Stimulated activated CD8-positive, alpha-beta memory T cell treated with anti-CD3 and anti-CD28 coated beads, Interleukin-4, amount 100 ng/mL, for 4 hours (primary cell): ENCODE measurements around the gene VTI1B.
"Not testable (repeated sequence)": the region's sequence is repeated elsewhere in the genome, so short reads cannot be mapped to it uniquely, and the experiment has no call there.

Experiments used
- DNase-seq, 2 donors: peaks; one replicate each; pipeline ENCODE4 v3.0.0-alpha.2; 2020; ENCODE audit warnings: low read depth in 2 of 2, low spot score in 1 of 2

VTI1B gene

DNA sequence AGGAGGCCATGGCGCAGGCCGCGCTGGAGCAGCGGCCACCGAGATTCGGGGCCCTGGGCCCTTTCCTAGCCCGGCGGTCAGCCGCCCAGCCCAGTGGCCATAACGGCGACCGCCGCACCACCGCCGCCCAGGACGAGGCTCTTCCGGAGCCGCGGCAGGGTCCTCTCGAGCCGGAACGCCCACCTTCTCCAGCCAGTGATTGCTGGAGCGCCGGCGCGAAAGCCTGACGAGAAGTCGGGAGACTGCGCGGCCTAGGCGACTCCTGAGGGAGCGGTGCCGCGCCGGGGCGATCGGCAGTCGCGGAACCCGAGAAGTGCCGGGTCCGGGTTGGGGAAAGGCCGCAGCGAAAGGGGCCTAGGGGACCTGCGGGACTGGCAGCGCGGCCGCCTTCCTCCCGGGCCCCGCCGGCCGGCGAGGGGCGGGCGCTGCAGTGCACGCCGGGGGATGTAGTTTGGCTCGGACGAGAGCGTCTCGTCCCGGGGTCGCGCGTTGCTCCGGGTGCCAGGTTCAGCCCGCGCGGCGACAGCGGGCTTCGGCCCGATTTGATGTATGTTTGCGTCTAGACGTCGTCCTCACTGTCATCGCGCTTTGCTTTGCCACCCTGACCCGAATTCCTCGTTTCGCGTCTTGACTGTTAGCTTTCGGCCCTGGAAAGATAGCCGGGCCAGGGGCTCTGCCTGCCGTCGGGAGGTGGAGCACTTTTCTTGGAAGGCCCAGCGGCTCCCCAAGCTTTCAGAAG, at the start of gene VTI1B:
TSS of gene VTI1B (minus strand) at position 153 of the 739 bp plus-strand sequence. CDS start at position 10, 143 bp downstream.
- peak; percentile 36 to 61 for DNase-seq

DNA sequence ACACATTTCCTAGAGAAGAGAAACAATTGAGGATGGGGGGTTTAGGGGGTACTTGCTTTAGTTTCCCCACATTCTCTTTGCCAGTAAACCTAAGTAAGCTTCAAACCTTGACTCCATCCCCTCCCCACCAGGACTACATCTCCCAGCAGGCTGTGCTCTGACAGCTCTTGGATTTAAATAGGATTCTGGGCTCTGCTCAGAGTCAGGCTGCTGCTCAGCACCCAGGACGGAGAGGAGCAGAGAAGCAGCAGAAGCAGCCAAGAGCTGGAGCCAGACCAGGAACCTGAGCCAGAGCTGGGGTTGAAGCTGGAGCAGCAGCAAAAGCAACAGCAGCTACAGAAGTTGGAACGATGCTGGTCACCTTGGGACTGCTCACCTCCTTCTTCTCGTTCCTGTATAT, 47.9 kb upstream of the VTI1B start:
- no peak for DNase-seq

DNA sequence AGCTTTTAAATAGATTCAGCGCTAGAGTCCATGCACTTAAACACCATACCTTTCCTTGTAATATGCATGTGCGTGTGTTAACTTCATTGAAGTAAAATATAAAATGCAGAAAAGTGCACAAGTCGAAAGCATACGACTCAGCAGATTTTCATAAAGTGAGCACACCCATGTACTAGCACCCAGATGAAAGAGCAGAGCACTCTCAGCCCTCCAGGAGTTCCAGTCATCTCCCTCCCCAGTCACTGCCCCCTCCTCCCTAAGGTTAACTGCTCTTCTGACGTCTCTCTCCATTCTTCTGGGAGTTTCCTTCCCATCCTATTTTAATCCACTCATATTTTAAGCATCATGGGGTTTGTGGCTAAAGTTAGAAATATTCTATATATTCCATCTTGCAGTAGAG, 47.4 kb upstream of the VTI1B start:
- DNase-seq, result no peak

DNA sequence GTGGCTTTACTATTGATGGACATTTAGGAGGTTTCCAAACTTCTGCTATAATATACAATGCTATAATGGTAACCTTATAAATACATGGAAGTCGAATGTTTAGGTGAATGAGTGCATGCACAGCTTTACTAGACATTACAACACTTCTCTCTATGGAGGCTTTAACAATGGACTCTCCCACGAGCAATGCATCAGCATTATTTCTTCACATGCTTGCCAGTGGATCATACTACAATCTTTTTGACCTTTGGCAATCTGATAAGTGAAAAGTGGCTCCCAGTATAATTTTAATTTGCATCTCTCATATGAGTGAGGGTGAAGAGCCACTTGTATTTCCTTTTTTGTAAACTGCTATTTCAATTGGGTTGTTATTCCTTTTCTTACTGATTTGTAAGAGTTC, 45.4 kb upstream of the VTI1B start:
- DNase-seq, result no peak

GRCh38 chr14:67719385-67719784, 45.0 kb upstream of the VTI1B start:
- DNase-seq, result not testable (repeated sequence)

GRCh38 chr14:67718265-67718664, 43.8 kb upstream of the VTI1B start:
- DNase-seq, result no peak

GRCh38 chr14:67717048-67717447, 42.6 kb upstream of the VTI1B start:
- DNase-seq, result no peak

GRCh38 chr14:67710209-67710608, 35.8 kb upstream of the VTI1B start:
- DNase-seq, result no peak

- DNase-seq, result not testable (repeated sequence)
These were observed 35.4 kb upstream of the VTI1B start for GRCh38 chr14:67709796-67710195.

GRCh38 chr14:67709346-67709745, 34.9 kb upstream of the VTI1B start:
- not testable (repeated sequence) for DNase-seq

- no peak for DNase-seq
These were observed 30.8 kb upstream of the VTI1B start for GRCh38 chr14:67705211-67705610.

- no peak for DNase-seq
These were observed 30.2 kb upstream of the VTI1B start for GRCh38 chr14:67704484-67705089.

DNA sequence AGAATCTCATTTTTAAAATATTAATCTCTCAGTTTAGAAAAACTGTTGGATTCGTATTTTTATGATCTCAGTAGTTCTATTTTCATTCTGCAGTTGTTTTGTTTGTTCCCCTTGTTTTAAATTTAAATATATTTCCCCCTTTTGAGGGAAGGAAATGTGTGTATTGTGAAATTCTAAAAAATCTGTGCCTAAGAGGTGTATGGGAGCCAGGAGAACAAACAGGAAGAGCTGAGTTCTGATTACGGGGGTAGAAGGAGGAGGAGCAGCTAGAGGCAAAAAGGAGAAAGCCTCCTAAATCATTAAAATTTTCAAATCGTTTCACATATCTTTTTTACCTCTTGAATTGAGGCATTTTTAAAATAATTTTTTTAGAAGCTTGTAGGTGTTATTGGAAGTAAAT, 29.6 kb upstream of the VTI1B start:
- no peak for DNase-seq

DNA sequence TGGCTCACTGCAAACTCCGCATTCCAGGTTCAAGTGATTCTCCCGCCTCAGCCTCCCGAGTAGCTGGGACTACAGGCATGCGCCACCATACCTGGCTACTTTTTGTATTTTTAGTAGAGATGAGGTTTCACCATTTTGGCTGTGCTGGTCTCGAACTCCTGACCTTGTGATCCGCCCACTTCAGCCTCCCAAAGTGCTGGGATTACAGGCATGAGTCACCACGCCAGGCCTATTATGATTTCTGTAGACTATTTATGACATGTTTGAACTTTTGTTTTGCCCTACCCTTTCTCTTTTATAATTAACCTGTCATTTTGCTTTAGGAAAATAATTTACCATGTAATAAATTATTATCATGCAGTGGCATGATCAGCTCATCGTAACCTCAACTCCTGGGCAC, 27.1 kb upstream of the VTI1B start, which contains the start of gene RDH12:
TSS of gene RDH12 (plus strand) at position 395 of the 400 bp plus-strand sequence. CDS start 20,757 bp downstream, outside the sequence.
- not testable (repeated sequence) for DNase-seq

DNA sequence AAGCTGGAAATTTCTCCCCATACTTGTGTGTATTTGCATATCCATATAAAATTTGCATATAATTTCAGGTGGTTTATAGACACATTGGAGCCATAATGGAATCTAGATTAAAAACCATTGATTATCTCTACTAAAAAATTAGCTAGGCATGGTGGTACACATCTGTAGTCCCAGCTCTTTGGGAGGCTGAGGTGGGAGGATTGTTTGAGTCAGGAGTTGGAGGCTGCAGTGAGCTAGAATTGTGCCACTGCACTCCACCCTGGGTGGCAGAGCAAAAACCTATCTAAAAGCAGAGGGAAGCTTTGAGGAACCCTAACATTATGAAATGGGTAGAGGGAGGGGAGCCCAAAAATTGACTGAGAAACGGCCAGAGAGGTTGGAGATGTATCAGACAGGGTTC, 23.7 kb upstream of the VTI1B start:
- no peak for DNase-seq

DNA sequence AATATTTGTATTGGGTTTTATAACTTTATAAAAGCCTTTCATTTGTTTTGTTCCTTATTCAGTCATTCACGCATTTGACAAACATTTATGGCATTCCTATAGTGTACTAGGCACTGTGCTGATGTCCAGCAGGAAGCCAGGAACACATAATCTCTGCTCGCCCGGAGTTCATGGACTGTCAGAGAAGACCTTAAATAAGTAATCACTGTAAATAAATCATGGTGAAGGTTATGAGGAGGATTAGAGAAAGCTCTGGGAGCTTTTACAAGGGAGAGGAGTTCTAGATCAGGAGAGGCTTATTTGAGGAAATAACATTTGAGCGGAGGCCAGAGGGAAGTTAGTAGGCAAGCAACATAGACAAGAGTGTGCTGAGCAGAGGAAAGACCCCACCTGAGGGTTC, 22.6 kb upstream of the VTI1B start:
- DNase-seq, result no peak

- peak; percentile 57 for DNase-seq
These were observed 21.0 kb upstream of the VTI1B start, which contains the start of gene RDH11 for GRCh38 chr14:67695394-67695949. Gene RDH11 (minus strand): TSS chr14:67695764. CDS start chr14:67695703, 61 bp downstream.

DNA sequence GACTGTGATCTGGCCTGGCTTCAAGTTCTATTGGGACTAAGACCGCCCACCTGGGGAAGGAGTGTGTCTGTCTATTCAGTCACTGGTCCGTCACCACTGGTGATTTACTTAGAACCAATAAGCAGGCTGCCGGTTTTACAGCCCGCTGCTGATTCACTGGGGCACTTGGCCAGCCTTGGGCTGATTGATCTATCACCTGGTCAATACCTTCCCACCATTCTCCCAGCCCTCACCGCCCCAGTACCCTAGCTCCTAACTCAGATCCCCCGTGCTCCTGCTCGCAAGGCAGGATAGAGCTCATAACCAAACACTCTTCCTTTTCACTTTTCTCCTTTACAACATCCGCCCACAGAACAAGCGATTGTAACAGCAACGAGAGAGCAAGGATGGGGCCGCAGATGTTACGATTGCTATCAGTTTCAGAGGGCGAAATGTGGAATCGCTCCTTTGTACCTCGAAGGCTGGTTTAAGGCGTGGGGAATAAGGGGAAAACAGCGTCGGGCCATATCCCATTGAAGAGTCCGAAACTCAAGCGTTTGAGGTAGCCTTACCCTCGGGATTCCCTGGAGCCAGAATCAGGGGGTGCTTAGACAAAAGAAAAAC, 20.5 kb upstream of the VTI1B start:
- peak; percentile 38 to 56 for DNase-seq

DNA sequence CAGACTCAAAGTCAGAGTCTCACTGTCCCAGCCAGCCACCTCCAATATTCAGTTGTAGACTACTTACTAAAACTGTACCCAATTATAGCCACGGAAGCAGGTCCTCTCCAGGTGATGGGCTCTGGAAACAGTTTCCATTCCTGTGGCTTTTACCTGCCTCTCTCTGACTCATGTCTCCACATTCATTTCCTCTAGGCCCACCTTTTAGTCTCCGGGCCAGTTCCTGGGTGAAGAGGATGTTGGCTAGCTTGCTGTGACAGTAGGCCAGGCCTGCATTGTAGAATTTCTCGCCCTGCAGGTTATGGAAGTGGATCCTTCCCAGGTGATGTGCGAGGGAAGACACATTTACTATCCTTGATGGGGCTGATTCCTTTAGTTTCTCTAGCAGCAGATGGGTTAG, 15.6 kb upstream of the VTI1B start:
- DNase-seq, result no peak

- no peak for DNase-seq
These were observed 9.4 kb upstream of the VTI1B start for GRCh38 chr14:67683842-67684241.

DNA sequence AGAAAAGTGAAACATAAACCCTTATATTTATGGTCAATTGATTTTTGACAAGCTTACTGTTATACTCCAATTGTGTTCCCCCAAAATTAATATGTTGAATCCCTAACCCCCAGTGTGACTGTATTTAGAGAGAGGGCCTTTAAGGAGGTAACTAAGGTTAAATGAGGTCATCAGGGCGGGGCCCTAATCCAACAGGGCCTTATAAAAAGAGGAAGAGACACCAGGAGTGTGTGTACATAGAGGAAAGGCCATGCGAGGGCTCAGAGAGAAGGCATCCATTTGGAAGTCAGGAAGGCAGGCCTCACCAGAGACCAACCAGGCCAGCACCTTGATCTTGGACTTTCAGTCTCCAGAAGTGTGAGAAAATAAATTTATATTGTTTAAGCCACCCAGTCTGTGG, 6.5 kb upstream of the VTI1B start:
- DNase-seq, result no peak

- no peak for DNase-seq
These were observed 5.7 kb upstream of the VTI1B start for GRCh38 chr14:67680121-67680602.
